HG02981 (cell line): ENCODE data around the gene MRPL21.
"Not testable (repeated sequence)": the region's sequence is repeated elsewhere in the genome, so short reads cannot be mapped to it uniquely, and the experiment has no call there.

Experiments used
- ATAC-seq: cut with Tn5 transposase; IDR thresholded peaks from one replicate; pipeline ENCODE4 v1.9.1; 2021; ENCODE audit warnings: mild to moderate bottlenecking, moderate library complexity; ENCODE audit not compliant: unreplicated experiment

MRPL21 gene

GRCh38 chr11:68913188-68913587, 9.6 kb upstream of the MRPL21 start:
- ATAC-seq: no peak

GRCh38 chr11:68912254-68912653, 8.6 kb upstream of the MRPL21 start:
- ATAC-seq: no peak

- ATAC-seq: no peak
Observed at GRCh38 chr11:68911731-68912130, 8.1 kb upstream of the MRPL21 start.

DNA sequence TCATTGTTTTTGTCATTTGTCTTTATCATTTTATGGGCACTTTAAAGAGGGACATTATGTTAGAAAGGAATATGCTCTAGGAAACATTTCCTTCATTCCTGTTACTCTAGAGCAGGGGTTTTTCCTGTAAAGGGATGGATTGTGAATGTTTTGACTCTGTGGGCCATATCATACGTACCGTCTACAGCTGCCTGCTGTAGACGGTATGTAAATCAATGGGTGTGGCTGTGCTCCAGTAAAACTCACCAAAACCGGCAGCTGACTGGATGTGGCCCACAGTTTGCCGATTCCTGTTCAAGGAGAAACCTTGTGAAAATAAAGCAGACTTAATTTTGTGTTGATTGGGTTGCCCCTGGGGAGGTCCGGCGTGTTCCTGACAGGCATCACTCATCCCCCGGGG, 7.3 kb upstream of the MRPL21 start:
- ATAC-seq: no peak

DNA sequence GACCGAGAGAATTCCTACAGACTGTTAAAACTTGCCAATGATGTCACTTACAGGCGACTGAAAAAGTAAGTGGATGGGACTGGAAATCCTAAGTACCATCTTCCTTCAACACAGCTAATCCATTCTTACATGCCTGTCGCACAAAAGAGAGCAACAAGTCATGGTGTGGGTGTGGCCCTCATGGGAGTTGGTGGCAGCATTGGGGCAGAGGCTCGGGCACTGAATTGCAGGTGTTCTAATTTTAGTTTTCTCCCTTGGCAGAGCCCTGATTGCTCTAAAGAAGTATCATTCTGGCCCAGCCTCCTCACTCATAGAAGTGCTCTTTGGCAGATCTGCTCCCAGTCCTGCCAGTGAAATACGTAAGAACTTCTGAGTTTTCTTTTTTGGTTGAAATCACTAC, 4.6 kb upstream of the MRPL21 start:
- no peak for ATAC-seq

GRCh38 chr11:68905421-68906360, 2.1 kb upstream of the MRPL21 start:
- no peak for ATAC-seq

- peak; percentile 5 for ATAC-seq
Observed at GRCh38 chr11:68904248-68904847, 716 bp upstream of the MRPL21 start.

DNA sequence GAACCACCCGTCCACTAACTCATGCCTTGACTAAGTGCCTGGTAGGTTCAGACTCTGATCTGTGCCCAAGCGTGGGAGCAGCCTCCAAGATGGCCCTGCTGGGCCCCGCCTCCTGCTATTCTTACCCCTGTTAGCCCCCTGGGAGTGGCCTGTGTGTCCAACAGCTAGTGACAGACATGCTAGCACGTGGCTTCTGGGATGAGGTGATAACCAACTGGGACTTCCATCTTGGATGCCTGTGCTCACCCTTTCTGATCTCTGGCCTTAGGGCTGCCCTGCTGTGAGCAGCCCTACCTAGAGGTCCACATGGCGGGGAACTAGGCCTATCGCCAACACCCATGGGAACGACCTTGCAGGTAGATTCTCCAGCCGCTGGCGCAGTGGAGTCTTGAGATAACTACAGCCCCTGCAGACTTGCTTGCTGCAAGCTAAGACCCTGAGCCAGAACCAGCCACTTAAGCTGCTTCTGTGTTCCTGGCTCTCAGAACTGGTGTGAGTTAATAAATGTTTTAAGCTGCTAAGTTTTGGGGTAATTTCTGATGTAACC, 2.7 kb downstream of the MRPL21 start:
- ATAC-seq: no peak

DNA sequence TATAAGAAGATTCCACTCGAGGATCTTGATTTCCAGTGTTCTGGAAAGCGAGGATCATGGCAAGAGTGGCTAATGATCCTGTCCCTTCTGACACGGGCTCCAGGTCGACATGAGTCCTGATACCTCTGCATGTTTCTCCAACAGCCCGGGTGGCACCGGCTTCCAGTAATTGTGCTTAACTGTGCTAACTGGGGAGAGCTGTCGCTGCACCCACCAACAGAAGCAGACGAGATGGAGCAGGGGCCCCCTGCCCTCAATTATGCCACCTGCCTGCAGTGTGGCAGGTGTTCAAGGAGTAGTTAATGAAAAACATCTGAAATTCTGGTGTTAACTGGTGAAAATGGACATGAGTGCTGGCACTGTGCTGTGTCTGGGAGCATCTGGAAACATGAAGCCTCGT, 6.2 kb downstream of the MRPL21 start:
- no peak for ATAC-seq

GRCh38 chr11:68896171-68896959, 7.3 kb downstream of the MRPL21 start:
- no peak for ATAC-seq

DNA sequence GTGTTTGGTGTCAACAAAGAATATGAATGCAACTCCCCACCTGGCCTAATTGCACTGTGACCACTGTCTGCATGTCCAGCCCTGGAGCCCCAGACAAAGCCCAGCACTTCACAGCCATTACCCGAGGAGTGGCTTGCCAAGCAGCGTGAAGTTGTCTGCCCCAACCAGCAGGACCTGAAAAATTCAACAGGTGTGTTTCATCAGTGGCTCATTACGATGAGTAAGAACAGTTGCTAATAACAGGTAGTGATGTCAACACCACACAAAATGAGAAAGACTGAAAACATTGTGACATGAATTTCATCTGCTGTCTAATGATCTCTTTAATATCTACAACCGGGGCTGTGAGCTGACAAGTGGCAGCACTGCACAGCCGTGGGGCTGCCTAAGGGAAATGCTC, 10.3 kb downstream of the MRPL21 start:
- no peak for ATAC-seq

DNA sequence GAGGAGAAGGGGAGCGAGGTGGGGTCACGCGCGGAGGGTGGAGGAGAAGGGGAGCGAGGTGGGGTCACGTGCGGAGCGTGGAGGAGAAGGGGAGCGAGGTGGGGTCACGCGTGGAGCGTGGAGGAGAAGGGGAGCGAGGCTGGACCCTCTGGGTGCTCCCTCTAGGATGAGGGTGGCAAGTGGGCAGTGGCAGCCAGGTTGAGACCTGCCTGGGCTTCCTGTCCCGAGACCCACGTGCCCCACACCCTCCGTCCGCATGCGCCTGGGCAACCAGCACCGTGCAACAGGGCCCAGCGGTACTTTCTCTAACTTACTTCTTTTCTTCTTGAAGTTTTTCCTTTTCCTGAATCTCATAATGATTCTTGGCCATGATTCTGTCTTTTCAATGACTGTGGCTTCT, 11.1 kb downstream of the MRPL21 start:
- ATAC-seq: no peak

DNA sequence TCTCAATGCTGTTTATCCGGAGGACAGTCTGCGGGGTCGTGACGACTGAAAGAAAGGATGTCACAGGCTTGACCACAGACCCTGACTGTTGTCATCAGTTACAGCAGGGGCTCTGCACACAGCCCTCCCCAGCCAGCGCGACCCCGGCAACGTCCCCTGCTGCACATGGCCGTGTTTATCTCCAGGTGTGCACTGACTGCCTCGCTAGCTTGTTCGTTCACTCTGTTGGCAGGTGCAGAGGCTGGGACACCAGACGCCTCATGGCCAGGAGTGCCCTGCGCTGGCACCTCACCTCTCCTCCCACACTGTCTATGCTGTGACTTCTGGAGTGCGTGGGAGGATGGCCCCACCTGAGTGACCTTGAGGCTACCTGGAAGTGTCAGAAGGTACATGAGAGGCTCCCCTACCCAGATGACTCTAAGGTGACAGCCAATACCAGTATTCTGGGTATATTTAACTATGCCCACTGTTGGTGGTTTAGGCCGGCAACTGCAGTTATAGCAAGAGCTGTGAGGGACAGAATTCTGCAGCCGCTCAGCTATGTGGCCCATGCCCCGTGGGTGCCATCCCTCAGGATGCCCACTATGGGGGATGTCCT, 12.2 kb downstream of the MRPL21 start:
- no peak for ATAC-seq

DNA sequence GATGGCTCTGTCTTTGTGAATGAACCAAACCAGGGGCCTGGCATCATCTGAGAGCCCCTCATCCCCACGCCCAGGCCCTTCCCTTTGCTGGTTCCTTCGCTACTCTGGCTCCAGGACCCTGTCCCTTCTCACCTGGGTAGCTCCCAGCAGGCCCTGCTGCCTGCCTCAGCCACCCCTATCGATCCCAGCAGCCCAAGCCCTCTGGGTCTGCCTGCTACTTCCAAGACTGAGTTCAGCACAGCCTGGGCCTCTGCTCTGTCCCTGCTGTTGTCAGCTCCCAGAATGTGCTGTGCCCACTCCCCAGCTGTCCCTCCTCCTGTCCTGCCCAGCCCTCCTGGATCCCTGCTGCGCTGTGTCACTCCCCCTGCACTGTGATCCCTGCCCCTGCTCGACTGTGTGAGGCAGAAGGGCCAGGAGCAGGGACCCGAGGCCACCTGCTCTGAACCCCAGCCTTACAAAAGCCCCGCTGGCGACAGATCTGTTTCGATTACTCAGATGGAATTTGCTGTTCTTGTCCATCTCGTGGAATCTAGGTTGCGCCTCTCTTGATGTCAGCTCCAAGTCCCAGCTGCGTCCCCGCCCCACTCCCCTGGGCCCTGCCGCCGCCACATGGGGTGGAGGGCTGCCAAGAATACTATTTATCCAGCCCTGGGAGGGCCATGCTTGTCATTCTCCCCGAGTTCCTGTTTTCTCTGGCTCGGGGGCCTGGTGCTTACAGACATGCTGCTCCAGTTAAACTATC, 13.0 kb downstream of the MRPL21 start:
- ATAC-seq: no peak

- no peak for ATAC-seq
Observed at GRCh38 chr11:68889948-68890446, 13.6 kb downstream of the MRPL21 start.

DNA sequence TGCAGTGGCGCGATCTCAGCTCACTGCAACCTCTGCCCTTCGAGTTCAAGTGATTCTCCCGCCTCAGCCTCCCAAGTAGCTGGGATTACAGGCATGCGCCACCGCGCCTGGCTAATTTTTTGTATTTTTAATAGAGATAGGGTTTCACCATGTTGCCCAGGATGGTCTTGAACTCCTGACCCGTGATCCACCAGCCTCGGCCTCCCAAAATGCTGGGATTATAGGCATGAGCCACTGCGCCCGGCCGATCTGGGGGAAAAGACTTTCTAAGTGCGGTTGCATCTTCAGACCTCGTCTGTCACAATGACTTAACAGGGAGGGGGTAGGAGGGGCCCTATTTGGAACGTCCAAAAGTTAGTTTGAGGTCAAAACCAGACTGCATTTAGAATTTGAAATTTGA, 18.8 kb downstream of the MRPL21 start:
- not testable (repeated sequence) for ATAC-seq

DNA sequence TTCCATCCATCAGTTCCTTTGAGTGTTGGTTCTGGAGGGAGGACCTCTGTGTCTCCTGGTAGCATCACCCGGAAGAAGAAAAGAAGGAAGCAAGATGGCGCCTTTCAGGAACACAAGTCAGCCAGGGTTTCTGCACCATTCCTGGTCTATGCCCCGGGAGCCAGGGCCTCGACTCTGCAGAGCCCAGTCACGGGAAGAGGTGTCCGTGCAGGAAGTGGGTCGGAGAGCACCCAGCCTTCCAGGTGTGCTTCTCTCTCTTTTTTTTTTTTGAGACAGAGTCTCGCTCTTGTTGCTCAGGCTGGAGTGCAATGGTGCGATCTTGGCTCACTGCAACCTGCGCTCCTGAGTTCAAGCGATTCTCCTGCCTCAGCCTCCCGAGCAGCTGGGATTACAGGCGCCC, 21.2 kb downstream of the MRPL21 start:
- no peak for ATAC-seq

DNA sequence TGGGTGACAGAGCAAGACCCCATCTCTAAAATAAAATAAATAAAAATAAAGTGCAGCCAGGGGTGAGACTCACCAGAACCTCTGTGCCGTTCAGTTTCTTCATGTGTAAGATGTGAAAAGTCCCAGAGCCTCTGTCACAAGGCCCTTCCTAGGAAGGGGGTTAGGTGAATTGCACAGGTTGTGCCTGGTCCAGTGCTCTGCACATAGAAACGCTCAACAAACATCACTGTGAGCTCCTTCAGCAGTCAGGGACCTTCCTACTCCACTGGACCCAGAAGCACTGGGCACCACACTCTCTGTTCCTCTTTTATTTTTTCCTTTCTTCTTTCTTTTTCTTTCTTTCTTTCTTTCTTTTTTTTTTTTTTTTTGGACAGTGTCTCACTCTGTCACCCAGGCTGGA, 22.3 kb downstream of the MRPL21 start:
- no peak for ATAC-seq

- no peak for ATAC-seq
Observed at GRCh38 chr11:68880851-68881250, 22.8 kb downstream of the MRPL21 start.

GRCh38 chr11:68878022-68878421, 25.6 kb downstream of the MRPL21 start:
- no peak for ATAC-seq
